Measurements from ENCODE around the gene RGS7.

- TF ChIP-seq POLR2AphosphoS5 (IDR thresholded peaks at IDR 0.05): no peak
- no peak for TF ChIP-seq POLR2A (IDR thresholded peaks at IDR 0.05; ENCODE audit: low read depth)
Measured at GRCh38 chr1:241020851-241021697, 335.9 kb downstream of the RGS7 start.

Measured in esophagus muscularis mucosa (tissue), 2 donors.